GM12891 (cell line): ENCODE data around the gene BCL11A.

Source experiments
- POLR2A ChIP-seq: IDR thresholded peaks from 2 replicates; pipeline ENCODE4 v1.6.1; 2011; ENCODE audit warnings: low read depth, low read length, control low read depth
- POLR2AphosphoS5 ChIP-seq: IDR thresholded peaks from 2 replicates; pipeline ENCODE4 v1.6.1; 2011; ENCODE audit warnings: low read depth, low read length, control low read depth
- SPI1 ChIP-seq: IDR thresholded peaks from 2 replicates; pipeline ENCODE4 v1.6.1; 2011; ENCODE audit warnings: low read depth, low read length, control low read depth

DNA sequence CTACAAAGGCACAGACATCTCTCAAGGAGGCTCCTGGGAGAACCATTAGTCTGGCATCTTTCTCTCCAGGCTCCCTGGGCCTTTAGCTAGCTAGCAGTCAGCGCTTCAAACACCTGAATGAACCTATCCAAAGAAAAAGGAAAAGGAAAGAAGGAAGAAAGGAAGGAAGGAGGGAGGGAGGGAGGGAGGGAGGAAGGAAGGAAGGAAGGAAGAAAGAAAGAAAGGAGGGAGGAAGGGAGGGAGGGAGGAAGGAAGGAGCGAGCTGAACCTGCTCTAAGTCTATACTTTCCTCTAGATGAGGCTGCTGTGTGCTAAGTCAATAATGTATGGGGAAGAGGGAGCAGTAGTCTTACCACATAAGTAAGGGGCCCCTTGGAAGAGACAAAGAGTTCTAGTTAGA, 5.1 kb upstream of the BCL11A start:
- TF ChIP-seq SPI1, result no peak
- TF ChIP-seq POLR2AphosphoS5, result no peak
- TF ChIP-seq POLR2A, result no peak
